Activated CD8-positive, alpha-beta T cell treated with anti-CD3 and anti-CD28 coated beads for 36 hours (primary cell): ENCODE results near the gene SAP30L. TPM values are rescaled to one million over a fixed set of nuclear protein-coding genes. Genes with fewer than 3 reads are reported as not detected.
A peak's percentile ranks its signal among the peaks of the same experiment; 100 is the strongest.

Experiments
- ATAC-seq: fragments of 200-7000 bp; cut with Tn5 transposase; one replicate; pipeline ENCODE4 v1.10.0; 2021; ENCODE audit warnings: mild to moderate bottlenecking, moderate library complexity
- CTCF ChIA-PET: fragments of 350-600 bp; sonication (Branson Sonifier 250); formaldehyde crosslinking; loops from one replicate; lab custom pipeline; 2021; ENCODE audit warnings: antibody characterized with exemption; lab: Charles Lee
- POLR2A ChIA-PET: fragments of 350-600 bp; sonication (Branson Sonifier 250); formaldehyde crosslinking; loops from one replicate; lab custom pipeline; 2021; ENCODE audit warnings: antibody characterized with exemption; lab: Charles Lee
- DNase-seq: peaks from one replicate; pipeline ENCODE4 v3.0.0-alpha.2; 2020
- H3K27ac Mint-ChIP-seq: one replicate; pipeline ENCODE4 v1.8.0; 2021; ENCODE audit warnings: mild to moderate bottlenecking, mixed read lengths
- H3K27me3 Mint-ChIP-seq: one replicate; pipeline ENCODE4 v1.8.0; 2021; ENCODE audit warnings: mixed read lengths
- H3K36me3 Mint-ChIP-seq: one replicate; pipeline ENCODE4 v1.8.0; 2021; ENCODE audit warnings: low read depth, mixed read lengths
- H3K4me1 Mint-ChIP-seq: one replicate; pipeline ENCODE4 v1.8.0; 2021; ENCODE audit warnings: low read depth, mixed read lengths
- H3K4me3 Mint-ChIP-seq: one replicate; pipeline ENCODE4 v1.8.0; 2021; ENCODE audit warnings: mild to moderate bottlenecking, moderate library complexity, mixed read lengths
- H3K9me3 Mint-ChIP-seq: one replicate; pipeline ENCODE4 v1.8.0; 2021; ENCODE audit warnings: mixed read lengths
- intact Hi-C: fragments of 100-400 bp; cut with micrococcal nuclease; formaldehyde crosslinking; loops from one replicate; pipeline ENCODE4 v1.10.0; 2022
- total RNA-seq, 2 experiments: library from RNA; stranded (reverse); gene quantifications; one replicate each; pipeline ENCODE4 v1.2.3, GENCODE V29; 2021
- TF ChIP-seq, protein P1 (sequence below): fragments of 200-600 bp; IDR thresholded peaks from one replicate; pipeline ENCODE4 v1.8.0; 2022; ENCODE audit warnings: antibody characterized with exemption, mild to moderate bottlenecking

Gene SAP30L
- total RNA-seq, 2 experiments from 2014 or later = 24.6 to 31.7 TPM

GRCh38 chr5:154405078-154405792 is 40.6 kb upstream of the SAP30L start:
- DNase-seq (peak; percentile 86), ATAC-seq (peak; percentile 100)
- intact Hi-C loops = loop anchor here (1.0 to 10.0 kb wide), 2 partner anchors 333 to 430 kb away; no protein-coding TSS in a partner anchor
- CTCF ChIA-PET = interaction anchor here (0.6 to 5.9 kb wide), 50 partner anchors 8 to 436 kb away, joined by 3 to 132 read pairs (median 4); partner anchors contain the start of gene GALNT10
- Mint-ChIP-seq H3K36me3 (no peaks in the 10 kb centered on the region), H3K4me1 (peaks cover 7% of the 10 kb centered on the region), H3K27me3 (no peaks in the 10 kb centered on the region), H3K4me3 (peak overlapping the region; percentile 53), H3K9me3 (no peaks in the 10 kb centered on the region), H3K27ac (no peak overlapping the region)
- TF ChIP-seq, protein P1, sequence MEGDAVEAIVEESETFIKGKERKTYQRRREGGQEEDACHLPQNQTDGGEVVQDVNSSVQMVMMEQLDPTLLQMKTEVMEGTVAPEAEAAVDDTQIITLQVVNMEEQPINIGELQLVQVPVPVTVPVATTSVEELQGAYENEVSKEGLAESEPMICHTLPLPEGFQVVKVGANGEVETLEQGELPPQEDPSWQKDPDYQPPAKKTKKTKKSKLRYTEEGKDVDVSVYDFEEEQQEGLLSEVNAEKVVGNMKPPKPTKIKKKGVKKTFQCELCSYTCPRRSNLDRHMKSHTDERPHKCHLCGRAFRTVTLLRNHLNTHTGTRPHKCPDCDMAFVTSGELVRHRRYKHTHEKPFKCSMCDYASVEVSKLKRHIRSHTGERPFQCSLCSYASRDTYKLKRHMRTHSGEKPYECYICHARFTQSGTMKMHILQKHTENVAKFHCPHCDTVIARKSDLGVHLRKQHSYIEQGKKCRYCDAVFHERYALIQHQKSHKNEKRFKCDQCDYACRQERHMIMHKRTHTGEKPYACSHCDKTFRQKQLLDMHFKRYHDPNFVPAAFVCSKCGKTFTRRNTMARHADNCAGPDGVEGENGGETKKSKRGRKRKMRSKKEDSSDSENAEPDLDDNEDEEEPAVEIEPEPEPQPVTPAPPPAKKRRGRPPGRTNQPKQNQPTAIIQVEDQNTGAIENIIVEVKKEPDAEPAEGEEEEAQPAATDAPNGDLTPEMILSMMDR = peak; percentile 89
- POLR2A ChIA-PET = interaction anchor here (0.9 to 1.5 kb wide), 2 partner anchors 225 to 333 kb away, joined by 3 to 4 read pairs; no protein-coding TSS in a partner anchor

DNA sequence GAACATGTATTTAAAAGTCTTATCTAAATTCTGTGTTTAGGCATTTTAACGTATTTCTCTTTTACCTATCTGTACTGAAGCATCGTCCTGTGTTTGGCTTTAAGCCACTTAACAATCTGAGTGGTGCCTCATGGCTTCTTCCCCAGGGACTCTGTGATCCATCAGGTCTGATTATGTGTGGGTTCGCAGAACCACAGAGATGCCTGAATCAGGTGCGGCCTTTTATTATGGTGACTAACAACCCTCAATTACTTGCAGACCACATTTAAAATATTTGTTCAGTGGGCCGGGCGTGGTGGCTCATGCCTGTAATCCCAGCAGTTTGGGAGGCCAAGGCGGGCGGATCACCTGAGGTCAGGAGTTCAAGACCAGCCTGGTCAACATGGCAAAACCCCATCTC is 39.6 kb upstream of the SAP30L start:
- ChIA-PET POLR2A (no interaction called here), CTCF (interaction anchor here (0.7 to 5.9 kb wide), 11 partner anchors 9 to 431 kb away, joined by 3 to 132 read pairs (median 12); partner anchors contain the start of gene GALNT10)
- ATAC-seq = no peak
- TF ChIP-seq, protein P1 = no peak
- H3K27me3 Mint-ChIP-seq = no peaks in the 10 kb centered on the region
- peaks cover 7% of the 10 kb centered on the region for H3K4me1 Mint-ChIP-seq
- intact Hi-C loops = loop anchor here (10.0 kb wide), 1 partner anchor 431 kb away; no protein-coding TSS in a partner anchor
- no peaks in the 10 kb centered on the region for H3K36me3 Mint-ChIP-seq
- H3K4me3 Mint-ChIP-seq = no peak overlapping the region
- no peaks in the 10 kb centered on the region for H3K9me3 Mint-ChIP-seq
- DNase-seq = no peak
- H3K27ac Mint-ChIP-seq = no peak overlapping the region

DNA sequence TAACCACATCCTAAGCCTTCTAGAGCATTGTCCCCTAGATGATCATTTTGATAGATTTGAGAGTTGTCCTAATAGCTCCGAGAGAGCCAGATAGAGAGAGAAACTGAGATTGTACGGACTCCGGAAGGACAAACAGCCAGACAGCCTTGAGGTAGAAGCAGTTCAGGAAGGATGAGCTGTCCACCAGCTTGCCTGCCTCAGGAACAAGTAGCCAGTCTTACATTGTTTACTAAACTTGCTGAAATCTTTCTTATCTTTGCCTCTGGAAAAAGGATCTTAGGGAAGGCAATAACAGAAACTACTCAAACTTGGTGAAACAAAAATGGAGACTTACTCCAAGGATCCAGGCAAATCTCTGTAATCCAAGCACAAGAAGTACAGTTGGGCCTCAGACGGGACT is 39.0 kb upstream of the SAP30L start:
- no peak overlapping the region for H3K27ac Mint-ChIP-seq
- H3K4me3 Mint-ChIP-seq = no peak overlapping the region
- intact Hi-C loops = loop anchor here (10.0 kb wide), 1 partner anchor 432 kb away; no protein-coding TSS in a partner anchor
- H3K27me3 Mint-ChIP-seq = no peaks in the 10 kb centered on the region
- CTCF ChIA-PET = interaction anchor here (1.1 to 5.9 kb wide), 5 partner anchors 15 to 431 kb away, joined by 3 to 132 read pairs (median 15); no protein-coding TSS in a partner anchor
- POLR2A ChIA-PET = no interaction called here
- ATAC-seq (no peak), DNase-seq (no peak)
- no peaks in the 10 kb centered on the region for H3K9me3 Mint-ChIP-seq
- TF ChIP-seq, protein P1 = no peak
- H3K4me1 Mint-ChIP-seq = peaks cover 7% of the 10 kb centered on the region
- H3K36me3 Mint-ChIP-seq = no peaks in the 10 kb centered on the region

GRCh38 chr5:154408811-154409210 is 37.0 kb upstream of the SAP30L start:
- peaks cover 5% of the 10 kb centered on the region for H3K36me3 Mint-ChIP-seq
- POLR2A ChIA-PET = interaction anchor here (1.1 kb wide), 1 partner anchor 13 kb away, joined by 3 read pairs; no protein-coding TSS in a partner anchor
- no peak for ATAC-seq
- H3K27me3 Mint-ChIP-seq = no peaks in the 10 kb centered on the region
- H3K9me3 Mint-ChIP-seq = no peaks in the 10 kb centered on the region
- TF ChIP-seq, protein P1 = no peak
- peaks cover 7% of the 10 kb centered on the region for H3K4me1 Mint-ChIP-seq
- no peak overlapping the region for H3K4me3 Mint-ChIP-seq
- no peak overlapping the region for H3K27ac Mint-ChIP-seq
- CTCF ChIA-PET = interaction anchor here (0.9 to 5.9 kb wide), 4 partner anchors 29 to 434 kb away, joined by 3 to 132 read pairs (median 4); no protein-coding TSS in a partner anchor
- DNase-seq = no peak
- intact Hi-C loops = loop anchor here (10.0 kb wide), 1 partner anchor 434 kb away; no protein-coding TSS in a partner anchor
